Skeletal muscle tissue (tissue), 4 donors: ENCODE measurements around the gene COL15A1. TPM values are rescaled to one million over a fixed set of nuclear protein-coding genes. Genes with fewer than 3 reads are reported as not detected.

Experiments used
- H3K27ac ChIP-seq: one replicate; pipeline ENCODE4 v1.7.0; 2013; ENCODE audit warnings: mild to moderate bottlenecking, low read depth, low read length, inconsistent platforms
- H3K27me3 ChIP-seq, 3 donors: one replicate each; pipeline ENCODE4 v1.7.0; 2013; ENCODE audit warnings: low read length in 3 of 3; ENCODE audit not compliant: control insufficient read depth in 3 of 3, insufficient read depth in 3 of 3
- H3K36me3 ChIP-seq, 3 donors: one replicate each; pipeline ENCODE4 v1.7.0; 2013; ENCODE audit warnings: low read length in 3 of 3; ENCODE audit not compliant: control insufficient read depth in 3 of 3, insufficient read depth in 3 of 3
- H3K4me1 ChIP-seq, 3 donors: one replicate each; pipeline ENCODE4 v1.7.0; 2013; ENCODE audit warnings: low read length in 3 of 3, mild to moderate bottlenecking in 3 of 3; ENCODE audit not compliant: control insufficient read depth in 3 of 3, insufficient read depth in 3 of 3
- H3K4me3 ChIP-seq, 3 donors: one replicate each; pipeline ENCODE4 v1.7.0; 2013; ENCODE audit warnings: low read length in 3 of 3
- H3K9ac ChIP-seq, 3 donors: one replicate each; pipeline ENCODE4 v1.7.0; 2013; ENCODE audit warnings: low read length in 3 of 3, mild to moderate bottlenecking in 3 of 3, moderate library complexity in 2 of 3, low read depth in 1 of 3
- H3K9me3 ChIP-seq, 3 donors: one replicate each; pipeline ENCODE4 v1.7.0; 2013; ENCODE audit warnings: low read length in 3 of 3; ENCODE audit not compliant: control insufficient read depth in 3 of 3
- total RNA-seq: library from RNA; depleted of rRNA; stranded (reverse); fragments of >200 nt; gene quantifications from one replicate; pipeline ENCODE4 v1.2.3, GENCODE V29; 2014
- donor health status: Osteomylitis.

Gene COL15A1
- total RNA-seq, 1 donor from 2014 or later, result 178 TPM

- H3K4me3 ChIP-seq, result no peak overlapping the region
Measured at GRCh38 chr9:98925956-98926355, 17.8 kb upstream of the COL15A1 start.

GRCh38 chr9:98927724-98928123 lies 16.0 kb upstream of the COL15A1 start:
- Histone ChIP-seq H3K9ac (no peak overlapping the region), H3K4me3 (no peak overlapping the region), H3K36me3 (no peaks in the 10 kb centered on the region), H3K4me1 (peaks cover 0 to 4% (median 3%) of the 10 kb centered on the region in 3 donors), H3K27ac (no peak overlapping the region), H3K27me3 (no peaks in the 10 kb centered on the region), H3K9me3 (no peaks in the 10 kb centered on the region)

More at GRCh38 chr9:98925956-98926355, 17.8 kb upstream of the COL15A1 start:
- Histone ChIP-seq H3K9ac (no peak overlapping the region), H3K27me3 (no peaks in the 10 kb centered on the region), H3K27ac (no peak overlapping the region), H3K36me3 (no peaks in the 10 kb centered on the region), H3K9me3 (no peaks in the 10 kb centered on the region), H3K4me1 (peaks cover 0 to 4% (median 3%) of the 10 kb centered on the region in 3 donors)

GRCh38 chr9:98929071-98929470 lies 14.6 kb upstream of the COL15A1 start:
- Histone ChIP-seq H3K9me3 (no peaks in the 10 kb centered on the region), H3K36me3 (no peaks in the 10 kb centered on the region), H3K4me3 (no peak overlapping the region), H3K4me1 (peaks cover 0 to 3% (median 0%) of the 10 kb centered on the region in 3 donors), H3K27me3 (no peaks in the 10 kb centered on the region), H3K9ac (no peak overlapping the region), H3K27ac (no peak overlapping the region)

- H3K9ac ChIP-seq, result no peak overlapping the region
- H3K36me3 ChIP-seq, result no peaks in the 10 kb centered on the region
- H3K9me3 ChIP-seq, result no peaks in the 10 kb centered on the region
- no peak overlapping the region for H3K27ac ChIP-seq
- H3K4me1 ChIP-seq, result peaks cover 0 to 3% (median 0%) of the 10 kb centered on the region in 3 donors
- H3K4me3 ChIP-seq, result no peak overlapping the region
- H3K27me3 ChIP-seq, result no peaks in the 10 kb centered on the region
Measured at GRCh38 chr9:98929895-98930341, 13.8 kb upstream of the COL15A1 start.

GRCh38 chr9:98930792-98931191 lies 12.9 kb upstream of the COL15A1 start:
- Histone ChIP-seq H3K4me3 (no peak overlapping the region), H3K27ac (no peak overlapping the region), H3K9ac (no peak overlapping the region), H3K9me3 (no peaks in the 10 kb centered on the region), H3K27me3 (no peaks in the 10 kb centered on the region), H3K36me3 (no peaks in the 10 kb centered on the region), H3K4me1 (no peaks in the 10 kb centered on the region)

- H3K4me3 ChIP-seq, result no peak overlapping the region
- no peak overlapping the region for H3K9ac ChIP-seq
Measured at GRCh38 chr9:98931600-98932389, 11.9 kb upstream of the COL15A1 start.

GRCh38 chr9:98933185-98933584 lies 10.5 kb upstream of the COL15A1 start:
- H3K36me3 ChIP-seq, result no peaks in the 10 kb centered on the region
- H3K9me3 ChIP-seq, result no peaks in the 10 kb centered on the region
- H3K4me1 ChIP-seq, result no peaks in the 10 kb centered on the region
- no peak overlapping the region for H3K4me3 ChIP-seq
- H3K27me3 ChIP-seq, result peaks cover 0 to 3% (median 0%) of the 10 kb centered on the region in 3 donors
- H3K27ac ChIP-seq, result no peak overlapping the region
- H3K9ac ChIP-seq, result no peak overlapping the region

More at GRCh38 chr9:98931600-98932389, 11.9 kb upstream of the COL15A1 start:
- Histone ChIP-seq H3K27ac (no peak overlapping the region), H3K4me1 (no peaks in the 10 kb centered on the region), H3K27me3 (peaks cover 0 to 3% (median 0%) of the 10 kb centered on the region in 3 donors), H3K9me3 (no peaks in the 10 kb centered on the region), H3K36me3 (no peaks in the 10 kb centered on the region)

GRCh38 chr9:98933890-98934289 lies 9.8 kb upstream of the COL15A1 start:
- Histone ChIP-seq H3K9ac (no peak overlapping the region), H3K4me3 (no peak overlapping the region), H3K27ac (no peak overlapping the region), H3K9me3 (no peaks in the 10 kb centered on the region), H3K27me3 (peaks cover 0 to 5% (median 0%) of the 10 kb centered on the region in 3 donors), H3K36me3 (no peaks in the 10 kb centered on the region), H3K4me1 (peaks cover 0 to 2% (median 0%) of the 10 kb centered on the region in 3 donors)

GRCh38 chr9:98935071-98935505 lies 8.6 kb upstream of the COL15A1 start:
- H3K9ac ChIP-seq, result no peak overlapping the region
- no peaks in the 10 kb centered on the region for H3K36me3 ChIP-seq
- no peaks in the 10 kb centered on the region for H3K9me3 ChIP-seq
- H3K4me1 ChIP-seq, result peaks cover 0 to 8% (median 0%) of the 10 kb centered on the region in 3 donors
- H3K27me3 ChIP-seq, result peaks cover 0 to 6% (median 5%) of the 10 kb centered on the region in 3 donors
- no peak overlapping the region for H3K27ac ChIP-seq
- no peak overlapping the region for H3K4me3 ChIP-seq

GRCh38 chr9:98940276-98940675 lies 3.4 kb upstream of the COL15A1 start:
- H3K9me3 ChIP-seq, result no peaks in the 10 kb centered on the region
- H3K4me3 ChIP-seq, result no peak overlapping the region
- H3K36me3 ChIP-seq, result no peaks in the 10 kb centered on the region
- no peak overlapping the region for H3K9ac ChIP-seq
- no peak overlapping the region for H3K27ac ChIP-seq
- peaks cover 16 to 37% (median 33%) of the 10 kb centered on the region in 3 donors for H3K27me3 ChIP-seq
- H3K4me1 ChIP-seq, result peaks cover 6 to 27% (median 17%) of the 10 kb centered on the region in 3 donors
